Naive thymus-derived CD4-positive, alpha-beta T cell (primary cell): ENCODE data around the gene NECAB3. TPM values are rescaled to one million over a fixed set of nuclear protein-coding genes. Genes with fewer than 3 reads are reported as not detected.
A peak's percentile ranks its signal among the peaks of the same experiment; 100 is the strongest.

Experiments
- ATAC-seq: fragments of 150-1000 bp; cut with Tn5 transposase; 2 replicates; pipeline ENCODE4 v1.10.0; 2021; ENCODE audit warnings: mild to moderate bottlenecking, moderate library complexity
- CTCF ChIA-PET: fragments of 350-600 bp; sonication (Branson Sonifier 250); formaldehyde crosslinking; loops from one replicate; lab custom pipeline; 2021; ENCODE audit warnings: antibody characterized with exemption; lab: Charles Lee
- POLR2A ChIA-PET: fragments of 350-600 bp; sonication (Branson Sonifier 250); formaldehyde crosslinking; loops from one replicate; lab custom pipeline; 2021; ENCODE audit warnings: antibody characterized with exemption, inconsistent platforms; lab: Charles Lee
- DNase-seq, 9 donors: peaks; one replicate each; pipeline versions ENCODE4 v3.0.0 to v3.0.0-alpha.2; 2020 to 2022; ENCODE audit warnings: mixed read lengths in 1 of 9
- H3K27ac ChIP-seq: one replicate; pipeline ENCODE4 v1.7.0; 2013; ENCODE audit warnings: mild to moderate bottlenecking, low read depth, low read length, moderate library complexity
- H3K27me3 ChIP-seq, 2 donors: one replicate each; pipeline ENCODE4 v1.7.0; 2013; ENCODE audit warnings: low read length in 2 of 2, mild to moderate bottlenecking in 2 of 2, moderate library complexity in 2 of 2; ENCODE audit not compliant: control insufficient read depth in 2 of 2, insufficient read depth in 2 of 2
- H3K36me3 ChIP-seq, 3 experiments: 1 replicate in 2 of 3; 2 replicates in 1 of 3; pipeline ENCODE4 v1.7.0; 2013; ENCODE audit warnings: low read length in 3 of 3, mild to moderate bottlenecking in 3 of 3, moderate library complexity in 1 of 3; ENCODE audit not compliant: insufficient read depth in 3 of 3, control insufficient read depth in 2 of 3
- H3K4me1 ChIP-seq, 2 donors: one replicate each; pipeline ENCODE4 v1.7.0; 2013; ENCODE audit warnings: low read length in 2 of 2, mild to moderate bottlenecking in 2 of 2, moderate library complexity in 1 of 2; ENCODE audit not compliant: control insufficient read depth in 2 of 2, insufficient read depth in 2 of 2
- H3K4me3 ChIP-seq: 2 replicates; pipeline ENCODE4 v1.7.0; 2013; ENCODE audit warnings: mild to moderate bottlenecking, low read length
- H3K9me3 ChIP-seq, 3 experiments: 1 replicate in 2 of 3; 2 replicates in 1 of 3; pipeline ENCODE4 v1.7.0; 2013; ENCODE audit warnings: low read length in 3 of 3; ENCODE audit not compliant: control insufficient read depth in 2 of 3
- H3K27ac Mint-ChIP-seq, 9 donors: one replicate each; pipeline ENCODE4 v1.8.0; 2020 to 2022; ENCODE audit warnings: mixed read lengths in 9 of 9, mild to moderate bottlenecking in 8 of 9, moderate library complexity in 5 of 9, inconsistent platforms in 2 of 9
- H3K27me3 Mint-ChIP-seq, 5 donors: one replicate each; pipeline ENCODE4 v1.8.0; 2021 to 2022; ENCODE audit warnings: mixed read lengths in 5 of 5, mild to moderate bottlenecking in 1 of 5
- H3K36me3 Mint-ChIP-seq, 5 donors: one replicate each; pipeline ENCODE4 v1.8.0; 2020 to 2022; ENCODE audit warnings: mixed read lengths in 5 of 5, mild to moderate bottlenecking in 3 of 5, inconsistent platforms in 1 of 5
- H3K4me1 Mint-ChIP-seq, 7 donors: one replicate each; pipeline ENCODE4 v1.8.0; 2020 to 2022; ENCODE audit warnings: mixed read lengths in 7 of 7, mild to moderate bottlenecking in 3 of 7, inconsistent platforms in 1 of 7
- H3K4me3 Mint-ChIP-seq, 10 donors: one replicate each; pipeline ENCODE4 v1.8.0; 2020 to 2022; ENCODE audit warnings: mild to moderate bottlenecking in 10 of 10, mixed read lengths in 10 of 10, moderate library complexity in 6 of 10, inconsistent platforms in 2 of 10
- H3K9me3 Mint-ChIP-seq, 11 donors: one replicate each; pipeline ENCODE4 v1.8.0; 2020 to 2022; ENCODE audit warnings: mixed read lengths in 11 of 11, mild to moderate bottlenecking in 4 of 11, inconsistent platforms in 1 of 11, moderate library complexity in 1 of 11
- intact Hi-C, 2 donors: fragments of 100-400 bp; cut with micrococcal nuclease; formaldehyde crosslinking; loops; one replicate each; pipeline ENCODE4 v1.15.1; 2023
- polyA plus RNA-seq, 2 donors: library from polyadenylated mRNA; unstranded; fragments of 300-500 nt; fragmentation: Illumina TruSeq; gene quantifications; one replicate each; pipeline ENCODE4 v1.2.3, GENCODE V29; 2021
- total RNA-seq, 6 experiments: library from RNA in 5 of 6; stranded (reverse) in 5 of 6; gene quantifications; 1 replicate in 5 of 6; 2 replicates in 1 of 6; pipeline ENCODE4 v1.2.3 and lab custom pipeline; 2021 to 2026

NECAB3 gene
- total and polyA plus RNA-seq, 7 experiments from 2014 or later, result 2.3 to 46.8 (median 13.6) TPM

GRCh38 chr20:33713865-33714367 lies 39.7 kb upstream of the NECAB3 start:
- H3K9me3 Mint-ChIP-seq, result no peaks in the 10 kb centered on the region
- H3K27ac Mint-ChIP-seq, result no peak overlapping the region
- no peak overlapping the region for H3K27ac ChIP-seq
- intact Hi-C loops, result no loop called here
- no peaks in the 10 kb centered on the region for H3K27me3 Mint-ChIP-seq
- H3K4me3 Mint-ChIP-seq, result peak overlapping the region in 1 of 10 donors; percentile 7
- no peak for DNase-seq
- H3K27me3 ChIP-seq, result no peaks in the 10 kb centered on the region
- H3K9me3 ChIP-seq, result no peaks in the 10 kb centered on the region
- CTCF ChIA-PET, result no interaction called here
- peaks cover 0 to 5% of the 10 kb centered on the region in 2 donors for H3K4me1 ChIP-seq
- POLR2A ChIA-PET, result interaction anchor here (0.5 to 0.7 kb wide), 3 partner anchors 19 to 76 kb away, joined by 3 to 4 read pairs (median 3); no protein-coding TSS in a partner anchor
- H3K4me1 Mint-ChIP-seq, result peaks cover 13 to 40% (median 26%) of the 10 kb centered on the region in 7 donors
- peaks cover 0 to 44% (median 11%) of the 10 kb centered on the region in 3 experiments for H3K36me3 ChIP-seq
- no peak for ATAC-seq
- peaks cover 13 to 45% (median 27%) of the 10 kb centered on the region in 5 donors for H3K36me3 Mint-ChIP-seq
- H3K4me3 ChIP-seq, result no peak overlapping the region

- Histone ChIP-seq H3K27ac (no peak overlapping the region), H3K36me3 (peaks cover 0 to 58% (median 11%) of the 10 kb centered on the region in 3 experiments), H3K27me3 (no peaks in the 10 kb centered on the region), H3K4me3 (no peak overlapping the region), H3K4me1 (no peaks in the 10 kb centered on the region), H3K9me3 (no peaks in the 10 kb centered on the region)
- no peaks in the 10 kb centered on the region for H3K27me3 Mint-ChIP-seq
- intact Hi-C loops, result no loop called here
- H3K9me3 Mint-ChIP-seq, result no peaks in the 10 kb centered on the region
- ATAC-seq (no peak), DNase-seq (no peak)
- H3K4me1 Mint-ChIP-seq, result peaks cover 8 to 29% (median 14%) of the 10 kb centered on the region in 7 donors
- H3K4me3 Mint-ChIP-seq, result no peak overlapping the region
- H3K36me3 Mint-ChIP-seq, result peaks cover 19 to 50% (median 28%) of the 10 kb centered on the region in 5 donors
- peak overlapping the region in 2 of 9 donors; percentile 9 to 50 for H3K27ac Mint-ChIP-seq
- CTCF ChIA-PET, result no interaction called here
- POLR2A ChIA-PET, result no interaction called here
Observed at GRCh38 chr20:33711446-33711738, 37.2 kb upstream of the NECAB3 start.

- H3K27me3 Mint-ChIP-seq, result no peaks in the 10 kb centered on the region
- Histone ChIP-seq H3K9me3 (no peaks in the 10 kb centered on the region), H3K27me3 (no peaks in the 10 kb centered on the region), H3K27ac (no peak overlapping the region), H3K4me1 (no peaks in the 10 kb centered on the region), H3K4me3 (no peak overlapping the region), H3K36me3 (peaks cover 0 to 58% (median 11%) of the 10 kb centered on the region in 3 experiments)
- H3K4me1 Mint-ChIP-seq, result peaks cover 6 to 25% (median 9%) of the 10 kb centered on the region in 7 donors
- no peak overlapping the region for H3K4me3 Mint-ChIP-seq
- peaks cover 19 to 46% (median 24%) of the 10 kb centered on the region in 5 donors for H3K36me3 Mint-ChIP-seq
- H3K9me3 Mint-ChIP-seq, result no peaks in the 10 kb centered on the region
- CTCF ChIA-PET, result no interaction called here
- ATAC-seq (no peak), DNase-seq (no peak)
- POLR2A ChIA-PET, result interaction anchor here (1.1 kb wide), 1 partner anchor 9 kb away, joined by 4 read pairs; the partner anchor contains the start of gene PXMP4
- H3K27ac Mint-ChIP-seq, result peak overlapping the region in 4 of 9 donors; percentile 9 to 63 (median 33)
- intact Hi-C loops, result no loop called here
Observed at GRCh38 chr20:33710681-33711445, 36.6 kb upstream of the NECAB3 start.

DNA sequence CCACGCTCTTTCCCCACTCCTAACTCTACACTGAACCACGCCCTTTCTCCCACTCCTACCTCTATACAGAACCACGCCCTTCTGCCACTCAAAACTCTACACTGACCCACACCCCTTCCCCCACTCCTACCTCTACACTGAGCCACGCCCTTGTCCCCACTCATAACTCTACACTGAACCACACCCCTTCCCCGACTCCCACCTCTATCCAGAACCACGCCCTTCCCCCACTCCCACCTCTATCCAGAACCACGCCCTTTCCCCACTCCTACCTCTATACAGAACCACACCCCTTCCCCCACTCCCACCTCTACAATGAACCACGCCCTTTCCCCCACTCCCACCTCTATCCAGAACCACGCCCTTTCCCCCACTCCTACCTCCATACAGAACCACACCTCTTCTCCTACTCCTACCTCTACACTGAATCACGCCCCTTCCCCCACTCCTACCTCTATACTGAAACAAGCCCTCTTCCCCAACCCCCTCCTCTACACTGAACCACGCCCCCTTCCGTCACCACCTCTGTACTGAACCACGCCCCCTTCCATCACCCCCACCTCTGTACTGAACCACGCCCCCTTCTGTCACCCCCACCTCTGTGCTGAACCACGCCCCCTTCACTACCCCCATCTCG lies 35.8 kb upstream of the NECAB3 start:
- ChIA-PET POLR2A (interaction anchor here (1.1 kb wide), 1 partner anchor 10 kb away, joined by 4 read pairs; the partner anchor contains the start of gene PXMP4), CTCF (no interaction called here)
- Histone ChIP-seq H3K36me3 (peaks cover 0 to 58% (median 11%) of the 10 kb centered on the region in 3 experiments), H3K4me1 (no peaks in the 10 kb centered on the region), H3K9me3 (no peaks in the 10 kb centered on the region), H3K4me3 (no peak overlapping the region), H3K27ac (no peak overlapping the region), H3K27me3 (no peaks in the 10 kb centered on the region)
- intact Hi-C loops, result no loop called here
- DNase-seq (no peak), ATAC-seq (no peak)
- H3K27me3 Mint-ChIP-seq, result no peaks in the 10 kb centered on the region
- H3K36me3 Mint-ChIP-seq, result peaks cover 19 to 46% (median 24%) of the 10 kb centered on the region in 5 donors
- H3K4me1 Mint-ChIP-seq, result peaks cover 6 to 25% (median 9%) of the 10 kb centered on the region in 7 donors
- H3K4me3 Mint-ChIP-seq, result peak overlapping the region in 1 of 10 donors; percentile 55
- no peaks in the 10 kb centered on the region for H3K9me3 Mint-ChIP-seq
- peak overlapping the region in 1 of 9 donors; percentile 45 for H3K27ac Mint-ChIP-seq

DNA sequence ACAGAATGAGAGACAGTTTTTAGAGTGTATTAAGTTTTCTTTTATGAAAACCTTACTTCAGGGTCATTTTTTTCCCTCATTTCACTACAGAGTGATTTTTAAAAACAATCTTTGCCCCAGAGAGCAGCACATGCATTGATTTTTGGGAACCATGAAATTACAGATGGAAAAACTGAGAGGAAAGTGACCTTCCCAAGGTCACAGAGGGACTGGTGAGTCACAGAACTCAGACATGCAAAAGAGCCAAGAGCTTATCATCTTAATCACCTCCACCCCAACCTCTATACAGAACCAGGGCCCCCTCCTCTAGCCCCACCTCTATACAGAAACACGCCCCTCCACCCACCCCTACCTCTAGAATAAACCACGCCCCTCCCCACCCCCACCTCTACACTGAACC lies 35.2 kb upstream of the NECAB3 start:
- Histone ChIP-seq H3K4me1 (no peaks in the 10 kb centered on the region), H3K27me3 (no peaks in the 10 kb centered on the region), H3K4me3 (no peak overlapping the region), H3K27ac (no peak overlapping the region), H3K9me3 (no peaks in the 10 kb centered on the region), H3K36me3 (peaks cover 0 to 53% (median 8%) of the 10 kb centered on the region in 3 experiments)
- no peak for ATAC-seq
- DNase-seq, result no peak
- Mint-ChIP-seq H3K4me1 (peaks cover 6 to 25% (median 9%) of the 10 kb centered on the region in 7 donors), H3K27ac (peak overlapping the region in 2 of 9 donors; percentile 65 to 70), H3K9me3 (no peaks in the 10 kb centered on the region), H3K27me3 (no peaks in the 10 kb centered on the region), H3K4me3 (peak overlapping the region in 1 of 10 donors; percentile 50), H3K36me3 (peaks cover 19 to 51% (median 28%) of the 10 kb centered on the region in 5 donors)
- ChIA-PET POLR2A (no interaction called here), CTCF (no interaction called here)
- intact Hi-C loops, result no loop called here

- Histone ChIP-seq H3K27me3 (no peaks in the 10 kb centered on the region), H3K27ac (no peak overlapping the region), H3K4me3 (no peak overlapping the region), H3K9me3 (no peaks in the 10 kb centered on the region), H3K36me3 (peaks cover 0 to 37% (median 0%) of the 10 kb centered on the region in 3 experiments), H3K4me1 (no peaks in the 10 kb centered on the region)
- H3K9me3 Mint-ChIP-seq, result no peaks in the 10 kb centered on the region
- peaks cover 6 to 25% (median 9%) of the 10 kb centered on the region in 7 donors for H3K4me1 Mint-ChIP-seq
- H3K27ac Mint-ChIP-seq, result peak overlapping the region in 1 of 9 donors; percentile 24
- POLR2A ChIA-PET, result no interaction called here
- no peak for ATAC-seq
- H3K27me3 Mint-ChIP-seq, result no peaks in the 10 kb centered on the region
- DNase-seq, result no peak
- CTCF ChIA-PET, result no interaction called here
- peaks cover 11 to 46% (median 18%) of the 10 kb centered on the region in 5 donors for H3K36me3 Mint-ChIP-seq
- intact Hi-C loops, result no loop called here
- H3K4me3 Mint-ChIP-seq, result no peak overlapping the region
Observed at GRCh38 chr20:33707668-33708067, 33.4 kb upstream of the NECAB3 start.
